ENCODE results near the gene RGPD4. TPM values are rescaled to one million over a fixed set of nuclear protein-coding genes. Genes with fewer than 3 reads are reported as not detected.

RGPD4 gene
- total and polyA plus RNA-seq, 10 of the 15 experiments (the other 5 are each of a cell fraction or from before 2014, with no cell fraction given), result 0.05 TPM; not detected in 9

GRCh38 chr2:107927034-107927534 lies 100.4 kb downstream of the RGPD4 start:
- H4K20me1 ChIP-seq (ENCODE audit: control insufficient read depth, insufficient read depth), result no peaks in the 10 kb centered on the region
- H3K27me3 ChIP-seq (replicated peaks in 1 of 2; ENCODE audit: control insufficient read depth in 2 of 2, insufficient read depth in 2 of 2, low read length in 1 of 2), result no peaks in the 10 kb centered on the region
- H3K9me3 ChIP-seq (replicated peaks; ENCODE audit: control insufficient read depth, insufficient read depth, low read length), result no peaks in the 10 kb centered on the region
- H2AFZ ChIP-seq (ENCODE audit: control insufficient read depth, low read depth, low read length), result no peak overlapping the region
- H3K9ac ChIP-seq (ENCODE audit: control insufficient read depth, insufficient read depth, low read length), result no peak overlapping the region
- H3K79me2 ChIP-seq (ENCODE audit: control insufficient read depth, insufficient read depth, low read length), result no peaks in the 10 kb centered on the region
- H3K27ac ChIP-seq (ENCODE audit: control insufficient read depth, insufficient read depth), result no peak overlapping the region
- ChIA-PET RAD21 (ENCODE audit: unreplicated experiment) (no interaction called here), SMC1A (ENCODE audit: uncharacterized antibody, unreplicated experiment) (no interaction called here), POLR2A (no interaction called here), CTCF (interaction anchor here (2.8 kb wide), 1 partner anchor 9 kb away, joined by 12 read pairs; no protein-coding TSS in a partner anchor)
- intact Hi-C loops (cut with micrococcal nuclease; ENCODE audit: unreplicated experiment) (no loop called here), in situ Hi-C loops (cut with MboI) (no loop called here)
- H3K4me3 ChIP-seq, result no peak overlapping the region
- ATAC-seq (no peak), DNase-seq (ENCODE audit: low read depth, low spot score) (no peak), FAIRE-seq (no peak)
- H3K4me1 ChIP-seq (ENCODE audit: control insufficient read depth, insufficient read depth, low read length), result no peaks in the 10 kb centered on the region
- no peak overlapping the region for H3K4me2 ChIP-seq (ENCODE audit: control insufficient read depth, insufficient read depth)
- WGBS (ENCODE audit: insufficient coverage, insufficient replicate concordance, low lambda C conversion rate, missing lambda C conversion rate), result 2% methylated on average over 3 of the region's 3 CpGs
- no peak for TF ChIP-seq SMC3 (IDR thresholded peaks at IDR 0.05; ENCODE audit: borderline replicate concordance, low read length)
- H3K36me3 ChIP-seq (ENCODE audit: control insufficient read depth in 2 of 2, insufficient read depth in 2 of 2, low read length in 1 of 2), result no peaks in the 10 kb centered on the region
- no TSS peak for BruUV-seq (replicated peaks)

- in situ Hi-C loops (cut with MboI) (loop anchor here (10.0 kb wide), 1 partner anchor 653 kb away; no protein-coding TSS in a partner anchor), intact Hi-C loops (cut with micrococcal nuclease; ENCODE audit: unreplicated experiment) (no loop called here)
- BruUV-seq (replicated peaks), result no TSS peak
- no peak for FAIRE-seq
- RAD21 ChIA-PET (ENCODE audit: unreplicated experiment), result no interaction called here
- Histone ChIP-seq H3K4me1 (ENCODE audit: control insufficient read depth, insufficient read depth, low read length) (no peaks in the 10 kb centered on the region), H3K36me3 (ENCODE audit: control insufficient read depth in 2 of 2, insufficient read depth in 2 of 2, low read length in 1 of 2) (no peaks in the 10 kb centered on the region), H4K20me1 (ENCODE audit: control insufficient read depth, insufficient read depth) (no peaks in the 10 kb centered on the region), H3K9me3 (replicated peaks; ENCODE audit: control insufficient read depth, insufficient read depth, low read length) (no peaks in the 10 kb centered on the region), H2AFZ (ENCODE audit: control insufficient read depth, low read depth, low read length) (no peak overlapping the region), H3K27ac (ENCODE audit: control insufficient read depth, insufficient read depth) (no peak overlapping the region), H3K9ac (ENCODE audit: control insufficient read depth, insufficient read depth, low read length) (no peak overlapping the region), H3K4me2 (ENCODE audit: control insufficient read depth, insufficient read depth) (no peak overlapping the region), H3K4me3 (no peak overlapping the region), H3K27me3 (replicated peaks in 1 of 2; ENCODE audit: control insufficient read depth in 2 of 2, insufficient read depth in 2 of 2, low read length in 1 of 2) (no peaks in the 10 kb centered on the region), H3K79me2 (ENCODE audit: control insufficient read depth, insufficient read depth, low read length) (no peaks in the 10 kb centered on the region)
- POLR2A ChIA-PET, result no interaction called here
- SMC1A ChIA-PET (ENCODE audit: uncharacterized antibody, unreplicated experiment), result no interaction called here
- CTCF ChIA-PET, result interaction anchor here (0.7 kb wide), 1 partner anchor 95 kb away, joined by 3 read pairs; no protein-coding TSS in a partner anchor
- WGBS (ENCODE audit: insufficient coverage, insufficient replicate concordance, low lambda C conversion rate, missing lambda C conversion rate), result 43% methylated on average over 3 of the region's 3 CpGs
- no peak for TF ChIP-seq ZSCAN29 (IDR thresholded peaks at IDR 0.05)
- no peak for TF ChIP-seq NFXL1 (IDR thresholded peaks at IDR 0.05; ENCODE audit: borderline replicate concordance)
- TF ChIP-seq BACH1 (IDR thresholded peaks at IDR 0.05; ENCODE audit: borderline replicate concordance), result no peak
- TF ChIP-seq TCF7 (IDR thresholded peaks at IDR 0.05; ENCODE audit: borderline replicate concordance), result no peak
- no peak for TF ChIP-seq RBBP5 (conservative IDR thresholded peaks at IDR 0.05)
- TF ChIP-seq JUND (IDR thresholded peaks at IDR 0.05; ENCODE audit: low read depth, low read length), result no peak
- no peak for TF ChIP-seq ASH2L (IDR thresholded peaks at IDR 0.05; ENCODE audit: borderline replicate concordance, low read depth)
- no peak for TF ChIP-seq RELB (IDR thresholded peaks at IDR 0.05; ENCODE audit: low read depth)
- no peak for TF ChIP-seq MXI1 (IDR thresholded peaks at IDR 0.05; ENCODE audit: low read depth, low read length)
- TF ChIP-seq E4F1 (IDR thresholded peaks at IDR 0.05; ENCODE audit: borderline replicate concordance, partially characterized antibody), result no peak
- no peak for DNase-seq (ENCODE audit: low read depth, low spot score)
- ATAC-seq, result no peak
Measured at GRCh38 chr2:107931412-107931811, 104.7 kb downstream of the RGPD4 start.

Measured in GM12878 (cell line).